ENCODE results near the gene APMAP.

Gene APMAP

GRCh38 chr20:24986436-24987015 is 6.0 kb downstream of the APMAP start:
- no peak for DNase-seq

GRCh38 chr20:24985802-24986201 is 6.7 kb downstream of the APMAP start:
- no peak for DNase-seq

GRCh38 chr20:24984961-24985640 is 7.5 kb downstream of the APMAP start:
- no peak for DNase-seq

- DNase-seq = no peak
These were observed 8.7 kb downstream of the APMAP start for GRCh38 chr20:24983896-24984295.

GRCh38 chr20:24981790-24982189 is 10.8 kb downstream of the APMAP start:
- DNase-seq = no peak

- DNase-seq = no peak
These were observed 11.3 kb downstream of the APMAP start for GRCh38 chr20:24981282-24981681.

- no peak for DNase-seq
These were observed 12.1 kb downstream of the APMAP start for GRCh38 chr20:24980291-24981053.

- no peak for DNase-seq
These were observed 13.3 kb downstream of the APMAP start for GRCh38 chr20:24979036-24979960.

GRCh38 chr20:24978513-24978912 is 14.0 kb downstream of the APMAP start:
- DNase-seq = no peak

- no peak for DNase-seq
These were observed 14.8 kb downstream of the APMAP start for GRCh38 chr20:24977797-24978196.

GRCh38 chr20:24977336-24977735 is 15.2 kb downstream of the APMAP start:
- DNase-seq = no peak

- DNase-seq = no peak
These were observed 20.2 kb downstream of the APMAP start for GRCh38 chr20:24972341-24972740.

GRCh38 chr20:24971376-24972101 is 21.0 kb downstream of the APMAP start:
- no peak for DNase-seq

GRCh38 chr20:24970754-24971153 is 21.8 kb downstream of the APMAP start:
- DNase-seq = no peak

GRCh38 chr20:24970030-24970553 is 22.5 kb downstream of the APMAP start:
- DNase-seq = no peak

- DNase-seq = no peak
These were observed 23.1 kb downstream of the APMAP start for GRCh38 chr20:24969186-24970029.

- DNase-seq = no peak
These were observed 24.2 kb downstream of the APMAP start for GRCh38 chr20:24968278-24968800.

GRCh38 chr20:24966317-24967012 is 26.1 kb downstream of the APMAP start:
- DNase-seq = no peak

GRCh38 chr20:24965065-24965919 is 27.3 kb downstream of the APMAP start:
- DNase-seq = peak in 1 of 2 experiments; percentile 69

Measured in cerebellar nuclear complex (tissue), 1 donor.